NCI-H460 (cell line): ENCODE measurements around the gene ZNFX1. TPM values are rescaled to one million over a fixed set of nuclear protein-coding genes. Genes with fewer than 3 reads are reported as not detected.
"Not testable (repeated sequence)": the region's sequence is repeated elsewhere in the genome, so short reads cannot be mapped to it uniquely, and the experiment has no call there.

Source experiments
- DNase-seq: peaks from one replicate; pipeline ENCODE4 v3.0.0-alpha.2; 2016; ENCODE audit warnings: low read depth; ENCODE audit errors: extremely low read depth
- polyA plus RNA-seq: library from polyadenylated mRNA; depleted of rRNA; stranded (reverse); fragments of >200 nt; gene quantifications from 2 replicates; pipeline ENCODE4 v1.2.3, GENCODE V29; 2014; cell fraction: nucleus; rRNA removed
- total RNA-seq: library from RNA; depleted of rRNA; stranded (reverse); fragments of >200 nt; shearing (Covaris generic); gene quantifications from 2 replicates; pipeline ENCODE4 v1.2.3, GENCODE V29; 2014; rRNA removed

Gene ZNFX1
- 16.1 and 16.3 TPM in 2 replicates for total RNA-seq
- 6.8 and 9.7 TPM in 2 replicates for polyA plus RNA-seq

GRCh38 chr20:49278036-49278817, at the start of gene ZNFX1:
ZNFX1 (minus strand) TSS chr20:49278057; CDS start chr20:49275839, 2,218 bp downstream.
- peak; percentile 99 for DNase-seq

- DNase-seq: no peak
Measured at GRCh38 chr20:49326026-49326425, 48.2 kb upstream of the ZNFX1 start.

- no peak for DNase-seq
Measured at GRCh38 chr20:49324306-49324705, 46.4 kb upstream of the ZNFX1 start.

- peak; percentile 46 for DNase-seq
Measured at GRCh38 chr20:49323622-49324238, 45.9 kb upstream of the ZNFX1 start.

- DNase-seq: peak; percentile 33
Measured at GRCh38 chr20:49320460-49320859, 42.6 kb upstream of the ZNFX1 start.

- DNase-seq: no peak
Measured at GRCh38 chr20:49319208-49319809, 41.5 kb upstream of the ZNFX1 start.

- DNase-seq: no peak
Measured at GRCh38 chr20:49318430-49319207, 40.8 kb upstream of the ZNFX1 start.

- DNase-seq: no peak
Measured at GRCh38 chr20:49318091-49318429, 40.2 kb upstream of the ZNFX1 start.

- DNase-seq: no peak
Measured at GRCh38 chr20:49316704-49317103, 38.8 kb upstream of the ZNFX1 start.

- DNase-seq: no peak
Measured at GRCh38 chr20:49315580-49315979, 37.7 kb upstream of the ZNFX1 start.

- DNase-seq: not testable (repeated sequence)
Measured at GRCh38 chr20:49314052-49314451, 36.2 kb upstream of the ZNFX1 start.

GRCh38 chr20:49313283-49313682, 35.4 kb upstream of the ZNFX1 start:
- DNase-seq: no peak

- DNase-seq: no peak
Measured at GRCh38 chr20:49312661-49313060, 34.8 kb upstream of the ZNFX1 start.

GRCh38 chr20:49310705-49311104, 32.8 kb upstream of the ZNFX1 start:
- DNase-seq: no peak

- DNase-seq: no peak
Measured at GRCh38 chr20:49308875-49309274, 31.0 kb upstream of the ZNFX1 start.

GRCh38 chr20:49306903-49307620, 29.2 kb upstream of the ZNFX1 start:
- no peak for DNase-seq

- no peak for DNase-seq
Measured at GRCh38 chr20:49303065-49303552, 25.3 kb upstream of the ZNFX1 start.

GRCh38 chr20:49297605-49298530, 20.0 kb upstream of the ZNFX1 start:
- DNase-seq: no peak

- DNase-seq: not testable (repeated sequence)
Measured at GRCh38 chr20:49294002-49294654, 16.3 kb upstream of the ZNFX1 start.
